Brain microvascular endothelial cell (primary cell): ENCODE data around the gene RNGTT.

ENCODE experiments used
- DNase-seq: peaks from one replicate; pipeline ENCODE4 v3.0.0-alpha.2; 2020
- H3K27ac ChIP-seq: fragments of 250-450 bp; sonication (Bioruptor Pico); 2 replicates; pipeline ENCODE4 v1.5.1; 2020; ENCODE audit warnings: mild to moderate bottlenecking, moderate library complexity
- H3K27me3 ChIP-seq: fragments of 250-450 bp; sonication (Bioruptor Pico); replicated peaks from 2 replicates; pipeline ENCODE4 v1.5.1; 2020; ENCODE audit warnings: mild to moderate bottlenecking
- H3K36me3 ChIP-seq: fragments of 250-450 bp; sonication (Bioruptor Pico); replicated peaks from 2 replicates; pipeline ENCODE4 v1.5.1; 2020; ENCODE audit warnings: mild to moderate bottlenecking
- H3K4me3 ChIP-seq: 2 replicates; pipeline ENCODE4 v1.5.1; 2011; ENCODE audit warnings: low read depth, mild to moderate bottlenecking, control low read depth, low read length, moderate library complexity
- in situ Hi-C: cut with HindIII; loops from 2 replicates; pipeline ENCODE4 v1.10.0; 2017; ENCODE audit warnings: low sequenced_read_pairs, low pct_ligation_motif_present
- TF ChIP-seq, protein P1 (sequence below): IDR thresholded peaks from 2 replicates; pipeline ENCODE4 v1.5.1; 2011; ENCODE audit warnings: low read depth, mild to moderate bottlenecking, moderate library complexity, low read length, control low read depth, inconsistent platforms; ENCODE audit errors: missing control alignments

Gene RNGTT

DNA sequence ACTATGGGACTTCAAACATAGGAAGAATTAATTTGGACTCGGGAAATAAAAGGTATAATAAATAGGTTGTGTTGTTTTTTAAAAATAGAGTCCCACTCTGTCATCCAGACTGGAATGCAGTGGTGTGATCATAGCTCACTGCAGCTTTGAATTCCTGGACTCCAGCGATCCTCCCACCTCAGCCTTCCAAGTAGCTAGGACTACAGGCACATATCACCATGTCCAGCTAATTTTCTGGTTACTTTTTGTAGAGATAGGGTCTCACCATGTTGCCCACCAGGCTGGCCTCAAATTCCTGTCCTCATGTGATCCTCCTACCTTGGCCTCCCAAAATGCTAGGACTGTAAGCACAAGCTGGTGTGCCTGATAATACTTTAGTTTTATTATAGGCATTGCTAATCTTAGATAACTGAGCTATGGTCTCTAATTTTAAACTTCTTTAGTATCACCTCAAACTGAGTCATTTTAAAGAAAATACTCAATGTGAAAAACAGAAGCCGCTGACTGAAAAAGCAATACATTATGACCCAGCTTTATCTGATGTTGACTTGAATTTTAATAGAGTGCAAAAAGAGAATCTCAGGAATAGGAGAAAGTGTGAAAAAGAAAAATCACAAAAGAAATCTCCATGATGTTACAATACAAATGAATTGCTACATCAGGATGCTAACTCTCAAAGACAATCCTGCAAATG is 251.0 kb downstream of the RNGTT start:
- H3K36me3 ChIP-seq, result no peaks in the 10 kb centered on the region
- in situ Hi-C loops, result no loop called here
- H3K27ac ChIP-seq, result no peak overlapping the region
- DNase-seq, result peak; percentile 17
- H3K27me3 ChIP-seq, result no peaks in the 10 kb centered on the region
- TF ChIP-seq, protein P1, sequence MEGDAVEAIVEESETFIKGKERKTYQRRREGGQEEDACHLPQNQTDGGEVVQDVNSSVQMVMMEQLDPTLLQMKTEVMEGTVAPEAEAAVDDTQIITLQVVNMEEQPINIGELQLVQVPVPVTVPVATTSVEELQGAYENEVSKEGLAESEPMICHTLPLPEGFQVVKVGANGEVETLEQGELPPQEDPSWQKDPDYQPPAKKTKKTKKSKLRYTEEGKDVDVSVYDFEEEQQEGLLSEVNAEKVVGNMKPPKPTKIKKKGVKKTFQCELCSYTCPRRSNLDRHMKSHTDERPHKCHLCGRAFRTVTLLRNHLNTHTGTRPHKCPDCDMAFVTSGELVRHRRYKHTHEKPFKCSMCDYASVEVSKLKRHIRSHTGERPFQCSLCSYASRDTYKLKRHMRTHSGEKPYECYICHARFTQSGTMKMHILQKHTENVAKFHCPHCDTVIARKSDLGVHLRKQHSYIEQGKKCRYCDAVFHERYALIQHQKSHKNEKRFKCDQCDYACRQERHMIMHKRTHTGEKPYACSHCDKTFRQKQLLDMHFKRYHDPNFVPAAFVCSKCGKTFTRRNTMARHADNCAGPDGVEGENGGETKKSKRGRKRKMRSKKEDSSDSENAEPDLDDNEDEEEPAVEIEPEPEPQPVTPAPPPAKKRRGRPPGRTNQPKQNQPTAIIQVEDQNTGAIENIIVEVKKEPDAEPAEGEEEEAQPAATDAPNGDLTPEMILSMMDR, result no peak
- H3K4me3 ChIP-seq, result no peak overlapping the region

DNA sequence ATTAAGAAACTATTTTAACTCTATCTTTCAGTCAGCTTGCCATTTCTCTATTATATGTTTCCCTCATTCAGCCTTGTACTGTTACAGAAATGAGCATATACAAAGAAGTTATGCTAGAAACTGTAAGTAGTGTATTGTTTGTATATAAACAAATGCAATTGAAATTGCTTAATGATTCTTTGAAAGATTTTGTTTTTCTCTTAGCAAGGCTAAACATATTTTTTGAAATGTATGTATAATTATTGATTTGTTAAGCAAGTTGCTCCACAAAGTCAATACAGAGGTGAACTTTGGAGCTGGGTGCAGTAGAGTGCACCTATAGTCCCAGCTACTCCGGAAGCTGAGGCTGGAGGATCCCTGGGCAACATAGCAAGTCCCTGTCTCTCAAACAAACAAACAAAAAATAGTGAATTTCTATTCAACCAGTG is 253.6 kb downstream of the RNGTT start:
- in situ Hi-C loops, result no loop called here

DNA sequence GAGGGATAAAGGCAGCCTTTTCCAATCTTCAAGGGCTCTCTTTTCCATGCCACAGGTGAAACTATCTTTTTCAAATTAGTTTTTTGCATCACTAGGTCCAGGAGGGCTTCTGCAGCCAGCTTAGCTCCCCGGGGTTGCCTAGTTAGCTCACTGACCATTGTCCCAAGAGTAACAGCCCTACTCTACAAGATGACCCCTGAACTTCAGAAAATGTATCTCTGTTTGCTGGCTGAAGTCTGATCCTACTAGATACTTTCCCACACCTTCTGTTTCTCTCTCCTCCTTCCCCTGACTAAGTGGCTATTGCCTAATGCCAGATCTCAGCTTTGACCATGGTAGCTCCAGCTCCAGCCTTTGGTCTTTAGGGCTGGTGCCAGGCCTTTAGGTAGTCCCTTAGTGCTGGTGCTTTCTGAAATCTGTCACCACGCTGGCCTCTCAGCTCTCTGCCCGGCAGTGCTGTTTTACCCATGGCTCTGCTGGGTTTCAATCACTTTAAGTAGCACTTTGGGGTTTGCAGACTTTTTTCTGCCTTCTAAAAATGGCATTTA is 255.1 kb downstream of the RNGTT start:
- TF ChIP-seq, protein P1, result no peak
- DNase-seq, result no peak
- in situ Hi-C loops, result no loop called here
- H3K4me3 ChIP-seq, result no peak overlapping the region
- H3K27me3 ChIP-seq, result no peaks in the 10 kb centered on the region
- H3K36me3 ChIP-seq, result no peaks in the 10 kb centered on the region
- H3K27ac ChIP-seq, result no peak overlapping the region

More for the DNA sequence above, 253.6 kb downstream of the RNGTT start:
- TF ChIP-seq, protein P1, result no peak
- Histone ChIP-seq H3K4me3 (no peak overlapping the region), H3K27me3 (no peaks in the 10 kb centered on the region), H3K36me3 (no peaks in the 10 kb centered on the region), H3K27ac (no peak overlapping the region)
- DNase-seq, result no peak

DNA sequence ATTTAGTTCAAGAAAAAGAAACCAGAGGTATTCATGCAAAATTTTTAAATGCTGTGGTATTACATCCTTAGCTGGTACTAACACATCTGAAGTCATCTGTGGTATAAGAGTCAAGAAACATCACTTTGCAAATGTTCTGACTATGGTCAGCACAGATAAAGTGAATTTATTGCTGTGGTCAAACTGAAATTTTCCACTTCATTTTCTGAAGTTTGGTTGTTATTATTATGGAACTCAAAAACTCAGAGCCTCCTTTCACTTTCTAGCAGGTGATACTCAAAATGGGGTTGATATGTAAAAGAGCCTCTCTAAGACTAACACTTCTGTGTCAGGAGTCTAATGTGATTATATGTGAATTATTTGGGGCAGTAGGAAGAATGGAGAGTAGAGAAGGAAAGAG is 257.8 kb downstream of the RNGTT start:
- Histone ChIP-seq H3K36me3 (no peaks in the 10 kb centered on the region), H3K27ac (no peak overlapping the region), H3K4me3 (no peak overlapping the region), H3K27me3 (no peaks in the 10 kb centered on the region)
- DNase-seq, result no peak
- in situ Hi-C loops, result no loop called here
- TF ChIP-seq, protein P1, result no peak

DNA sequence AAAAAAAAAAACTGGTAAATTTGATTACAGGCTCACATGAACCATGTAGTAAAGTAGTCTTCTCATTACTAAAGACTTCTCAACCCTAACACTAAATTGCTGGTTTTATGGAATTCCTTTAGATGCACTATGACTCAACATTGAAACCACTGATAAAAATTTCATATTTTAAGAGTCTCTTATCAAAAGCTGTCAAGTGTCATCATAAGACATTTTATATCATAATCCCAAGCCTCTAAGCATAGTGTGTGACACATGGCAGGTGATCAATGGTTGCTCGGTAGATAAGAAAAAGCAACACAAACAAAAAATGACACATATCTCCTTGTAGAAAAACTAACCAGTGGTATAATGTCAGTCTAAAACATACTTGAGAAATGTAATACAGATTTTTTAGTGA is 258.4 kb downstream of the RNGTT start:
- no peak for DNase-seq
- in situ Hi-C loops, result no loop called here
- Histone ChIP-seq H3K36me3 (no peaks in the 10 kb centered on the region), H3K27me3 (no peaks in the 10 kb centered on the region), H3K27ac (no peak overlapping the region), H3K4me3 (no peak overlapping the region)
- TF ChIP-seq, protein P1, result no peak

DNA sequence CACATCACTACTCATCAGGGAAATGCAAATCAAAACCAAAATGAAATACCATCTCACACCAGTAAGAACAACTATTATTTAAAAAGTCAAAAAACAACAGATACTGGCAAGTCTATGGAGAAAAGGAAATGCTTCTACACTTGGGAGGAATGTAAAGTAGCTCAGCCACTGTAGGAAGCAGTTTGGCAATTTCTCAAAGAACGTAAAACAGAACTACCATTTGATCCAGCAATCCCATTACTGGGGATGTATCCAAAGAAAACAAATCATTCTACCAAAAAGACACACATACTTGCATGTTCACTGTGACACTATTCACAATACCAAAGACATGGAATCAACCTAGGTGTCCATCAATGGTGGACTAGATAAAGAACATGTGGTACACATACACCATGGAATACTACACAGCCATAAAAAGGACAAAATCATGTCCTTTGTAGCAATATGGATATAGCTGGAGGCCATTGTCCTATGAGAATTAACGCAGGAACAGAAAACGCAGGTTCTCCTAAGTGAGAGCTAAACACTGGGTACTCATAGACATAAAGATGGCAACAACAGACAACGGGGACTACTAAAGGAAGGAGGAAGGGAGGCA is 260.4 kb downstream of the RNGTT start:
- DNase-seq, result peak; percentile 19
- no peak overlapping the region for H3K27ac ChIP-seq
- H3K4me3 ChIP-seq, result no peak overlapping the region
- no peaks in the 10 kb centered on the region for H3K27me3 ChIP-seq
- no peaks in the 10 kb centered on the region for H3K36me3 ChIP-seq
- in situ Hi-C loops, result no loop called here
- TF ChIP-seq, protein P1, result no peak
